Kidney (tissue), 14 donors: Measurements from ENCODE around the gene AGBL4. TPM values are rescaled to one million over a fixed set of nuclear protein-coding genes. Genes with fewer than 3 reads are reported as not detected.
A peak's percentile ranks its signal among the peaks of the same experiment; 100 is the strongest.

Experiments
- DNase-seq, 5 donors: peaks; one replicate each; pipeline ENCODE4 v3.0.0-alpha.2; 2013 to 2020
- FAIRE-seq: peaks from 2 replicates; lab custom pipeline; 2012; peaks lifted over from hg19 to GRCh38; lab: Jason Lieb, UNC
- H3K27ac ChIP-seq, 2 donors: one replicate each; pipeline ENCODE4 v1.7.0; 2013; ENCODE audit warnings: low read depth in 2 of 2, low read length in 2 of 2, inconsistent platforms in 1 of 2
- H3K27me3 ChIP-seq: one replicate; pipeline ENCODE4 v1.7.1; 2013; ENCODE audit warnings: low read length, inconsistent platforms; ENCODE audit not compliant: control insufficient read depth, insufficient read depth
- H3K36me3 ChIP-seq, 3 donors: one replicate each; pipeline versions ENCODE4 v1.7.0 to v1.7.1; 2013; ENCODE audit warnings: low read length in 3 of 3, control low read depth in 1 of 3, inconsistent platforms in 1 of 3; ENCODE audit not compliant: insufficient read depth in 3 of 3, control insufficient read depth in 2 of 3
- H3K4me1 ChIP-seq, 3 donors: one replicate each; pipeline versions ENCODE4 v1.7.0 to v1.7.1; 2013; ENCODE audit warnings: low read length in 3 of 3, inconsistent platforms in 1 of 3, low read depth in 1 of 3; ENCODE audit not compliant: control insufficient read depth in 2 of 3, insufficient read depth in 2 of 3
- H3K4me3 ChIP-seq, 3 donors: one replicate each; pipeline versions ENCODE4 v1.7.0 to v1.8.1; 2013; ENCODE audit warnings: low read length in 3 of 3, control low read depth in 1 of 3, inconsistent platforms in 1 of 3
- H3K9ac ChIP-seq, 3 donors: one replicate each; pipeline versions ENCODE4 v1.7.0 to v1.7.1; 2013; ENCODE audit warnings: low read length in 3 of 3, control low read depth in 1 of 3, inconsistent platforms in 1 of 3
- H3K9me3 ChIP-seq, 3 donors: one replicate each; pipeline versions ENCODE4 v1.7.0 to v1.7.1; 2013; ENCODE audit warnings: low read length in 3 of 3, control low read depth in 1 of 3, inconsistent platforms in 1 of 3; ENCODE audit not compliant: control insufficient read depth in 2 of 3, insufficient read depth in 1 of 3
- intact Hi-C: fragments of 100-400 bp; cut with DNase I; formaldehyde crosslinking; loops from one replicate; pipeline ENCODE4 v1.11.1; 2022
- polyA plus RNA-seq: library from polyadenylated mRNA; stranded (reverse); fragments of 350-450 nt; fragmentation: Illumina TruSeq; extraction: RNeasy Lipid Tissue Mini Kit (QIAGEN cat#74804); gene quantifications from one replicate; pipeline ENCODE4 v1.2.3, GENCODE V29; 2014; ENCODE audit warnings: low read depth, low replicate concordance; ENCODE audit not compliant: insufficient read depth
- total RNA-seq: library from RNA; stranded (reverse); fragmentation: NEBNext Ultra II Directional; extraction: Animal tissue kit (Norgen Biotek cat#: 25700); gene quantifications from one replicate; pipeline ENCODE4 v1.2.1, GENCODE V29; 2021
- TF ChIP-seq, protein P1 (sequence below): IDR thresholded peaks from 3 replicates; pipeline ENCODE4 v1.5.1; 2012; ENCODE audit warnings: mild to moderate bottlenecking, moderate library complexity, borderline replicate concordance; ENCODE audit not compliant: insufficient read depth; ENCODE audit errors: extremely low read depth
- donor health status: control.
- donor health status: control.
- donor health status: control.
- donor health status: control.
- donor health status: control.
- donor health status: DM: yes; HTN: yes; CAD: no.
- donor health status: Normal renal cell carcinoma (clear cell type).

The AGBL4 gene
- total and polyA plus RNA-seq, 2 donors from 2014 or later: 1.5 to 2.7 TPM

DNA sequence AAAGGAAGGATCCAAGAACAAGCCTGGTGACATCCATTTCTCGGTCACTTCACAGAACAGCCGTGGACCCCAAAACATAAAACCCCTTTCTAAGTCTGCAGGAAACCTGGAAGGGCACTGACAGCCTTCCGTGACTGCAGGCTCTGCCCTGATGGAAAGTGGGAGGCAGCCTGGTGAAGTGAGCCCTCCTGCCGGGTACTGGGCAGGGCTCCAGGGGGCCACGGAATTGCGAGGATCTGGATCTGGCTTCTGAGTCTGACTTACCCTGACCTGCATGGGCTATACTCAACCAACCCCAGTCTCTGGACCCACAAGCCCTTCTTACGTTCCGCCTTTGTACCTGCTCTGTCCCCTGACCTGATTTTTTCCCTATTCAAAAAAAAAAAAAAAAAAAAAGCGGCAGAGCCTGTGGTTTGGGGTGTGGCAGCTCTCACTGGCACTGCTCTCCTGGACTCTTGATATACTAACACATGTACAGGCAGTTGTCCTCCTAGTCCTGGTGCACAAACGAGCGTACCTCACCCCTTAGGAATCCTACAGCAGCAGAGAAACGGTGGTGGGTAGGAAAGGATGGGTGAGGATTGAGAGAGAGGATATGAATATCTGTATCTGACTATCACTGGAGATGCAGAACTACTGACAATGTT, 1330.0 kb downstream of the AGBL4 start:
- intact Hi-C loops: loop anchor here (10.0 kb wide), 1 partner anchor 119 kb away; no protein-coding TSS in a partner anchor
- Histone ChIP-seq H3K27ac (no peak overlapping the region), H3K4me1 (peaks cover 0 to 13% (median 4%) of the 10 kb centered on the region in 3 donors), H3K36me3 (no peaks in the 10 kb centered on the region), H3K27me3 (no peaks in the 10 kb centered on the region), H3K9ac (no peak overlapping the region), H3K4me3 (no peak overlapping the region), H3K9me3 (no peaks in the 10 kb centered on the region)
- TF ChIP-seq, protein P1, sequence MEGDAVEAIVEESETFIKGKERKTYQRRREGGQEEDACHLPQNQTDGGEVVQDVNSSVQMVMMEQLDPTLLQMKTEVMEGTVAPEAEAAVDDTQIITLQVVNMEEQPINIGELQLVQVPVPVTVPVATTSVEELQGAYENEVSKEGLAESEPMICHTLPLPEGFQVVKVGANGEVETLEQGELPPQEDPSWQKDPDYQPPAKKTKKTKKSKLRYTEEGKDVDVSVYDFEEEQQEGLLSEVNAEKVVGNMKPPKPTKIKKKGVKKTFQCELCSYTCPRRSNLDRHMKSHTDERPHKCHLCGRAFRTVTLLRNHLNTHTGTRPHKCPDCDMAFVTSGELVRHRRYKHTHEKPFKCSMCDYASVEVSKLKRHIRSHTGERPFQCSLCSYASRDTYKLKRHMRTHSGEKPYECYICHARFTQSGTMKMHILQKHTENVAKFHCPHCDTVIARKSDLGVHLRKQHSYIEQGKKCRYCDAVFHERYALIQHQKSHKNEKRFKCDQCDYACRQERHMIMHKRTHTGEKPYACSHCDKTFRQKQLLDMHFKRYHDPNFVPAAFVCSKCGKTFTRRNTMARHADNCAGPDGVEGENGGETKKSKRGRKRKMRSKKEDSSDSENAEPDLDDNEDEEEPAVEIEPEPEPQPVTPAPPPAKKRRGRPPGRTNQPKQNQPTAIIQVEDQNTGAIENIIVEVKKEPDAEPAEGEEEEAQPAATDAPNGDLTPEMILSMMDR: no peak
- DNase-seq (no peak), FAIRE-seq (no peak)

- Histone ChIP-seq H3K4me1 (peaks cover 0 to 14% (median 4%) of the 10 kb centered on the region in 3 donors), H3K36me3 (no peaks in the 10 kb centered on the region), H3K27me3 (no peaks in the 10 kb centered on the region), H3K9ac (no peak overlapping the region), H3K27ac (no peak overlapping the region), H3K4me3 (no peak overlapping the region), H3K9me3 (no peaks in the 10 kb centered on the region)
- intact Hi-C loops: loop anchor here (10.0 kb wide), 1 partner anchor 118 kb away; no protein-coding TSS in a partner anchor
- no peak for FAIRE-seq
- TF ChIP-seq, protein P1: no peak
- no peak for DNase-seq
Measured at GRCh38 chr1:48693180-48693579, 1330.6 kb downstream of the AGBL4 start.

DNA sequence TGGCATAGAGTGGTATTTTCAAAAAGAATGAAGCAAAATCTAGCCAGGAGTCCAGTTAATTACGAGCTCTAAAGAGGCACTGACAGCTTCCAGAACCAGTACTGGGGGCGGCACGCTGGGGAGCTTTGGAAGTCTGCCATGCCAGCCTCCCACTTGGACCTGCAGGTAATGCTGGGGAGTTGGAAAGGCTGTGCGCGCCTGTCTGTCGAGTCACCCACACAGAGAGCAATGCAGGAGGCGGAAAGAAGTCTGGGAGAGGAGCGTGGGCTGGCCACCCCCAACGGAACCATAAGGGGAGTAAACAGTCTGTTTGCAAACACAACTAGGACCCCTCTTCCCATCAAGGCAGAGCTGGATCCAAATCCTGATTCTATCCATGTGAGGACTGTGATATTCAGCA, 1331.5 kb downstream of the AGBL4 start:
- no peak for FAIRE-seq

More for the DNA sequence above, 1331.5 kb downstream of the AGBL4 start:
- H3K36me3 ChIP-seq: no peaks in the 10 kb centered on the region
- TF ChIP-seq, protein P1: no peak
- no peaks in the 10 kb centered on the region for H3K9me3 ChIP-seq
- peaks cover 0 to 22% (median 7%) of the 10 kb centered on the region in 3 donors for H3K4me1 ChIP-seq
- H3K27me3 ChIP-seq: no peaks in the 10 kb centered on the region
- no peak overlapping the region for H3K9ac ChIP-seq
- intact Hi-C loops: loop anchor here (10.0 kb wide), 1 partner anchor 117 kb away; no protein-coding TSS in a partner anchor
- DNase-seq: peak in 1 of 5 donors; percentile 50
- no peak overlapping the region for H3K4me3 ChIP-seq
- no peak overlapping the region for H3K27ac ChIP-seq
